LNCAP (cell line): ENCODE results near the gene MRM2.

Source experiments
- TF ChIP-seq, protein P1 (sequence below): fragments of 450-650 bp; IDR thresholded peaks from 2 replicates; pipeline ENCODE4 v1.5.1; 2017; ENCODE audit warnings: mild to moderate bottlenecking

MRM2 gene

GRCh38 chr7:2223321-2223720, 18.7 kb downstream of the MRM2 start:
- TF ChIP-seq, protein P1, sequence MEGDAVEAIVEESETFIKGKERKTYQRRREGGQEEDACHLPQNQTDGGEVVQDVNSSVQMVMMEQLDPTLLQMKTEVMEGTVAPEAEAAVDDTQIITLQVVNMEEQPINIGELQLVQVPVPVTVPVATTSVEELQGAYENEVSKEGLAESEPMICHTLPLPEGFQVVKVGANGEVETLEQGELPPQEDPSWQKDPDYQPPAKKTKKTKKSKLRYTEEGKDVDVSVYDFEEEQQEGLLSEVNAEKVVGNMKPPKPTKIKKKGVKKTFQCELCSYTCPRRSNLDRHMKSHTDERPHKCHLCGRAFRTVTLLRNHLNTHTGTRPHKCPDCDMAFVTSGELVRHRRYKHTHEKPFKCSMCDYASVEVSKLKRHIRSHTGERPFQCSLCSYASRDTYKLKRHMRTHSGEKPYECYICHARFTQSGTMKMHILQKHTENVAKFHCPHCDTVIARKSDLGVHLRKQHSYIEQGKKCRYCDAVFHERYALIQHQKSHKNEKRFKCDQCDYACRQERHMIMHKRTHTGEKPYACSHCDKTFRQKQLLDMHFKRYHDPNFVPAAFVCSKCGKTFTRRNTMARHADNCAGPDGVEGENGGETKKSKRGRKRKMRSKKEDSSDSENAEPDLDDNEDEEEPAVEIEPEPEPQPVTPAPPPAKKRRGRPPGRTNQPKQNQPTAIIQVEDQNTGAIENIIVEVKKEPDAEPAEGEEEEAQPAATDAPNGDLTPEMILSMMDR, result no peak

GRCh38 chr7:2222516-2222915, 19.5 kb downstream of the MRM2 start:
- TF ChIP-seq, protein P1, result no peak

DNA sequence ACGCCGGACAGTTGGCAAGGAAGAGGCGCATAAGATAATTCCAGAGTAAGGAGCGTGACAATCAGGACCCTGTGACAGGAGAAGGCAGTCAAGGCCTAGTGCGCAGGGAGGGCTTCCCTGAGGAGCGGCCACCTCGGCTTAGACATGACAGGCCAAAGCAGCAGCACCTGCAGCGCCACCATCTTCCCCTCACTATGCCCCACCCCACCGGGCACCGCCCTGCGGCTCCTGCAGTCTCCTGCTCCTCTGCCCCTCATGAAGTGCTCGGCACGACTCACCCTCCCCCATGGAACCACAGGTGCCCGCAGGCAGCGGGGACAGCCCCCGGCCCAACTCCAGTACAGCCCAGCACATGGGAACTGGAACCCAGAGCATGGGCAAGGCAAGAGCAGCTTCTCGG, 21.1 kb downstream of the MRM2 start:
- TF ChIP-seq, protein P1, result no peak

GRCh38 chr7:2220506-2220905, 21.5 kb downstream of the MRM2 start:
- TF ChIP-seq, protein P1, result no peak

DNA sequence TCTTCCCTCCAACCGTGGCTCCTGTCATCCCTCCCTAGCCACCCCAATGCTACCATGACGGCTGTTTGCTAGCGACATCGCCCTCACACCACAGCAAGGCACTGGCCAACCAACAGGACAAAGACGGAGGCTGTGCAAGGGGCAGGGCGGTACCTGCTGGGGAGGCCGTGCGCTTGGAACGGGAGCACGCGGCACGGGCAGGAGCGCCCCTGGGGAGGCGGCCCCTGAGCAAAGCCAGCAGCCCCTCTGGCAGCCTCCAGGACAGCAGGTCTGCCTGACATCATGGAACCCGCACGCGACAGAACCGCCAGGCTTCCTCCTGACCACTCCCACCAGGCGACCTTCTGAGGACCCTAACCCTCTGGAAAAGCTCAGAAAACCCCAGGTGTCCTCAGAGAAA, 22.0 kb downstream of the MRM2 start:
- TF ChIP-seq, protein P1, result no peak

DNA sequence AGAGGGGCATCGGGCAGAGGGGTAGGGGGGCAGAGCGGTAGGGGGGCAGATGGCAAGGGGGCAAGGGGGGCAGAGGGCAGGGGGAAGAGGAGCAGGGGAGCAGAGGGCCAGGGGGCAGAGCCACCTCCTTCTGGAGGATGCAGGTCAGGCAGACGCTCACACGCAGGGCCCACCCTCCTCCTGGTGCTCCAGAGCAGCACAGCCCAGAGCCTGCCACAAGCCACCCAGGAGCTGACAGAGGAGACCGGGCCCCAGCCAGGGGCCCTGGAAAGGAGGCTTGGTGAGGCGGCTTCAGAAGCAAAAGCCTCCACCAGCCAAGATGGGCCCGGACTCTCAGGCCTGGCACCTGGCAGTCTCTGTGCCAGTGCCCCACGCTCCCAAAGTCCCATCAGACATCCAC, 22.4 kb downstream of the MRM2 start:
- TF ChIP-seq, protein P1, result no peak

- TF ChIP-seq, protein P1, result no peak
Observed at GRCh38 chr7:2219136-2219535, 22.9 kb downstream of the MRM2 start.

DNA sequence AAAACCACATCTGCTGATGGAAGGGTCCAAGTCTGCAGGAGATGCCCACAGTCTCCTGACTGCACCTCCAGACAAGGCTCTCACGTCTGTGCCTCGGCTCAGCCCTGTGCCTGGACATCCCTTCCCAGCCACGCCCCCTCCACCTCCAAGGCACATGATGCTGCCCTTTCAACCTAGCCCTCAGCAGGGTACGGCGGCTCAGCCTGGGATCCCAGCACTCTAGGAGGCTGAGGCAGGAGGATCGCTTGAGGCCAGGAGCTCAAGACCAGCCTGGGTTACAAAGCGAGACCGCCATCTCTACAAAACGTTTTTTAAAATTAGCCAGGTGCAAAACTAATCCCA, 23.6 kb downstream of the MRM2 start:
- TF ChIP-seq, protein P1, result no peak
